Fibroblast of skin of right biceps (primary cell): ENCODE measurements around the gene UBE2J1.
"Not testable (repeated sequence)": the region's sequence is repeated elsewhere in the genome, so short reads cannot be mapped to it uniquely, and the experiment has no call there.

Source experiments
- DNase-seq: peaks from one replicate; pipeline ENCODE4 v3.0.0-alpha.2; 2013

The UBE2J1 gene, protein sequence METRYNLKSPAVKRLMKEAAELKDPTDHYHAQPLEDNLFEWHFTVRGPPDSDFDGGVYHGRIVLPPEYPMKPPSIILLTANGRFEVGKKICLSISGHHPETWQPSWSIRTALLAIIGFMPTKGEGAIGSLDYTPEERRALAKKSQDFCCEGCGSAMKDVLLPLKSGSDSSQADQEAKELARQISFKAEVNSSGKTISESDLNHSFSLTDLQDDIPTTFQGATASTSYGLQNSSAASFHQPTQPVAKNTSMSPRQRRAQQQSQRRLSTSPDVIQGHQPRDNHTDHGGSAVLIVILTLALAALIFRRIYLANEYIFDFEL

GRCh38 chr6:89352278-89353117, at the start of gene UBE2J1:
Gene UBE2J1, minus strand, starts transcription at chr6:89352722. Its CDS starts 153 bp downstream, at chr6:89352569.
- DNase-seq: peak; percentile 94

DNA sequence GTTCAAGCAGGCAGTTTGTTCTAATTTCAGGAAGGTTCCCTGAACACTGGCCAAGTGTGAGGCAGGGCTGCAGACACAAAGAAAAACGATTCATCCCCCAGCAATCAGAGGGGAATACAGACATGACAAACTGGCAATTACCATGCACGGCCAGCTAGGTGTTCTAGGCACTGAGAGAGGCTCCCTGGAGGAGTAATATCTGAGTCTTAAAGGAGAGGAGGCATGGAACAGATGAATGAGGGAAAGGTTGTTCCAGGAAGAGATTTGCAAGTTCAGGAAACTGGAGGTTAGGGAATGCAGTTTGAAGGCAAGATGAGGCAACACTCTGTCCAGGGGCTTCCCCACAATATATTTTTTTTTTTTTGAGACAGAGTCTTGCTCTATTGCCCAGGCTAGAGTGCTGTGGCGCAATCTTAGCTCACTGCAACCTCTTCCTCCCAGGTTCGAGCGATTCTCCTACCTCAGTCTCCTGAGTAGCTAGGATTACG, 48.4 kb upstream of the UBE2J1 start:
- DNase-seq: no peak

DNA sequence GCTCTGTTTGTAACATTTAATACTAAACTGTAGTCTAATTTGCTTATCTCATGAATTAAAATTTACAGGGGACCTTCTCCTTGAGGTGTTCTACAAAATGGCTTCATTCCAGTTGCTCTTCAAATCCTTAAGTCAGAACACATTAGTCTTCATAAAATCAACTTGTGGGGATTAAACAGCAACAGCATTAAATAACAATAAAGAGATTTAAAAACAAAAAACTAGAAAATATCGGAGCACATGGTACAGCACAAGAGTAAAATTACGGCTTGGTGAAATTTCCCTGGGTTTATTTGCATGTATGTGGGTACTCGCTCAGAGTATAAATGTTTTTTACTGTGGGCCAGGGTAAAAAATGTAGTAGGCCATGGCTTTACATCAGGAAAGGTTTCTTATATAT, 47.5 kb upstream of the UBE2J1 start:
- no peak for DNase-seq

DNA sequence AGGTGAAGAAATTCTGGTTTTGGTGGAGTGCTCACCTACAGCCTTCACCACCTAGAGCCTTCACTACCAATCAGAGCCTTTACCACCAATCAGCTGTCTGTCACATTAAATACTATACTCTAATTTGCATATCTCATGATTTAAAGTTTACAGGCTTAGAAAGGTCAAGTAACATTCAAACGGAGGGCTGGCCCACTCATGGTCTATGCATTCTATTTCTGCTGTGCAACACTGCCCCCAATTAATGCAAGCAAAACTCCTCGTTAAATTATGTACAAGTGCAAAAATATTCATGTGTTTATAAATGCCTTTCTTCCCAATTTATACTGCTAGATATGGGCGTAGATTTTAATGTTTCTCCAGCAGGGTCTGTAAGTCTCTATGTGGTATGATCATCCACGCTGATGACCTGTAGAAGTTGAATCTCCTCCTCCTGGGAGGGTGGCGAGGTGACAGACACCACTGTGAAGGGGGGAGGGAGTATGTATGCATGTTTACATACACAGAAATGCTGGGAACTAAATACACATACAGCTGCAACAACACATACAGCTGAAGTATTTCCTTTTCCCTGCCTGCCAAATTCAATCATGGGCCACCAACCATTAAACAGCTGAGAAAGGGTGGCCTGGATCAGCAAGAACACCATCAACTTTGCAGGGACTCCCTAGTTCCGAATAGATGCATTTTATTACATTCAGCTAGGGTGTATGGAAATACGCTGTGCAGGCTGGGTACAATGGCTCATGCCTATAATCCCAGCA, 46.4 kb upstream of the UBE2J1 start:
- DNase-seq: no peak

GRCh38 chr6:89397884-89398283, 45.4 kb upstream of the UBE2J1 start:
- not testable (repeated sequence) for DNase-seq

DNA sequence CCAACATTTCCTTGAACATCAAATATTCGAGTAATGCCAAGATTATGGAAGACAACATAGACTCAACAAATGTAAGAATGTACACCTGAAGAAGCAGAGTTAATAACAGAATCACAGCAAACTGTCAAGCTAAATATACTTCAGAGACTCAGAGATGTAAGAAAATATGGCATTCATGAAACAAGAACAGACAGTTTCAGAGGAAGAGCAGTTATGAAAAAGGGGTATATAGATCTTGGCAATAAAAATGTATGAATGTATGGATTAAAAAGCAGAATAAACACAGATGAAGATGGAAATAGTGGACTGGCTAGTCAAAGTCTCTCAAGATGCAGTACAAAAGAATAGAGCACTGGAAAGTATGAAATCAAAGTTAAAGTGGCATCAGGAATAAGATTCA, 41.1 kb upstream of the UBE2J1 start:
- no peak for DNase-seq

- DNase-seq: no peak
Measured at GRCh38 chr6:89392823-89393222, 40.3 kb upstream of the UBE2J1 start.

GRCh38 chr6:89388846-89389245, 36.3 kb upstream of the UBE2J1 start:
- DNase-seq: no peak

DNA sequence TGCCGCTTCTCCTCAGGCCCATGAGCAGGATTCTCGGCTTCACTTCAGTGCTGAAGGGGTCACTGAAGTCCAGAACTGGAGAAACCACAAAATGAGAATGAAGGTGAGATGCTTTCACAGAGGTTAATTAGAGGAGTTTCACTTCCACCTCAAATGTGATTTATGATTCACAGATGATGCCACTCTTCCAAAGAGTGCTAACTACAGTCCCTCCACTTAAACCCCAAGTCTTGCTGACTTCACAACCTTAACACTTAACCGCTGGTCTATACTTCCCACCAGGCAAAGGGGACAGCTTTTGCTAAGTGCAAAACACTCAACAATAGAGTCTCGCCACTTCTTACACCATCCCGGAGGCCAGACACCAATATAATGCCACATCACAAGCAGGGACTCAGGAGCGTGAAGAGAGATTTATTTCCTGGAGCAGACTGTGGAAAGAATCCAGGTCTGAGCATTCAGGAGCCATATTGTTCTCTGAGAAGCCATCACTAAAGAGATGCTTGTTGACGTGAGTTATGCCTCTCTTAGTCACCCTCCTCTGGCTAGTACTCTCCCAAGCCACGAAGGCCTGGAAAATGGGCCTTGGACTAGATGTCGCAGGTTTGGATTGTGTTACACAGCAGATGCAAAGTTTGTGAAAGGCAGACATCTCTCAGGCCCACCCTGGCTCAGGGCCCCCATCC, 35.1 kb upstream of the UBE2J1 start:
- peak; percentile 16 for DNase-seq

DNA sequence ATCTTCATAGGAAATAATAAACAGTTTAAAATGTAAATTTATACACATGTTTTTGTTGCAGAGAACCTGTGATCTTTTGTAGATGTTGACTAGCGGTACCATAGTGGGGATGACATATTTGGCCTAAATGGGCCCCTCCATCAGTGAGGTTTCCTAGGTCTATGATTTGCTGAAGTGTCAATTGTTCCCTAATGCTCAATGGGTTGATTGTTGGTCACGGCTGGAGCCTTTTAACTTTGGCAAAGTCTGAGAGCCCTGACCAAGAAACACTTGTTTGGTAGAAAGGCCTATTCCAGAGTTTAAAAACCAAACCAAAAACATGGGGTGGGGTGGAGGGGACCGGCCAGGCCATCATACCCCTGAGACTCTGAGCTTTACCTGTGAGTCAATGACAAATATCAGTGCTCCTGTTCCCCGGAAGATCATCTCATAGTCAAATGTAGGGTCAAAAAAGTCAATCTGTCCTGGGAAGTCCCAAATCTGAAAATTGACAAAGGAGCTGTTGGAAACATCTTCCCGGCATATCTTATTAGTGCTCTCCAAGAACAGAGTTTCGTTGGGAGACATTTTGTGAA, 34.5 kb upstream of the UBE2J1 start:
- no peak for DNase-seq

DNA sequence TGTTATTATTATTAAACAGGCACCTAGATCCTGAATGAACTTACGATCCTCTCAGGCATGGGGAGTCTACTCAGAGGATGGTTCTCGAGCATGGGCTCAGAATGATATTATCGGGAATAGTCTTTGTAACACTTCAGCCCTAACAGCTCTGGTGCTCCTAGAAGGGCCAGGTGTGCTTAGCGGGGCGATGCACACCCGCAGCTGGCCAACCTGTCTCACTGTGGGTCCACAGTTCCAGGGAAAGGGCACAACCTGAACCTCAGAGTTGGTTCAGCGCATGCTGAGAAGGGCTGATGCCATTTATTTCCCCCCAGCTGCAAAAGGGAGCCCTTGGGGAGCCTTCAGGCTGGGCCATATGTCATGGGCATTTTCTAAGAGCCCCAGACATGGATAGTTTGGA, 33.3 kb upstream of the UBE2J1 start:
- no peak for DNase-seq

GRCh38 chr6:89385156-89385667, 32.7 kb upstream of the UBE2J1 start:
- DNase-seq: peak; percentile 30

DNA sequence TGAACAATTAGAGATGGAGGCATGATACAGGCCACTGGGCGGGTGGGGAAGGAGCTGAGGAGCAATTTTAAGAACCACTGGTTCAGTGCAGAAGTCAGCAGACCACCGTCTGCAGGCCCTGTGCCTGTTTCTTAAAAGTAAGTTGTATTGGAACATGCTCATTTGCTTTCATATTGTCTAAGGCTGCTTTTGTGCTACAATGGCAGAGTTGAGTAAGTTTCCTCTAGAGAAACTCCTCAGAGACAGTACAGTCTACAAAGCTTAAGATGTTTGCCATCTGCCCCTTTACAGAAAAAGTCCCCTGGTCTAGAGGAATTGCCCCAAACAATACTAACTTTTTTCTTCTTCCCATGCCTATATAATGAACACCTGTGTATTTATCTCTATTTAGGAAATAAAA, 28.5 kb upstream of the UBE2J1 start:
- DNase-seq: no peak

DNA sequence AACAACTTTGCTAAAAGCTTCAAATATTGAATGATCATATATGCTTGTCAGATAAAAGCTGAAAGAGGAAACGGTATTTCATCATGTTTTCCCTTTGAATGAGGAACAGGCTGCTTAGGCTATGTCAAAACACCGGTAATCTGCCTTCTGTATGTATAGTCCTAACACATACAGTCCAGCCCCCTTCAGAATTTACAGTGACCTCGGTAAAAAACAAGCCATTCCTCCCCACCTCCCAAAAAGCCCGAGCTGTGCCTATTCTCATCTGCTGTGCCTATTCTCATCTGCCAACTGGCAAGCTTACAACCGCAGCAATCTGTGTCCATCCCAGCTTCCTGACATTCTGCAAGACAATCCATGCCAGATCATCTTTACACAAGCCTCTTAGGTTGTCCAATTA, 26.8 kb upstream of the UBE2J1 start:
- no peak for DNase-seq

- DNase-seq: no peak
Measured at GRCh38 chr6:89378628-89379027, 26.1 kb upstream of the UBE2J1 start.

DNA sequence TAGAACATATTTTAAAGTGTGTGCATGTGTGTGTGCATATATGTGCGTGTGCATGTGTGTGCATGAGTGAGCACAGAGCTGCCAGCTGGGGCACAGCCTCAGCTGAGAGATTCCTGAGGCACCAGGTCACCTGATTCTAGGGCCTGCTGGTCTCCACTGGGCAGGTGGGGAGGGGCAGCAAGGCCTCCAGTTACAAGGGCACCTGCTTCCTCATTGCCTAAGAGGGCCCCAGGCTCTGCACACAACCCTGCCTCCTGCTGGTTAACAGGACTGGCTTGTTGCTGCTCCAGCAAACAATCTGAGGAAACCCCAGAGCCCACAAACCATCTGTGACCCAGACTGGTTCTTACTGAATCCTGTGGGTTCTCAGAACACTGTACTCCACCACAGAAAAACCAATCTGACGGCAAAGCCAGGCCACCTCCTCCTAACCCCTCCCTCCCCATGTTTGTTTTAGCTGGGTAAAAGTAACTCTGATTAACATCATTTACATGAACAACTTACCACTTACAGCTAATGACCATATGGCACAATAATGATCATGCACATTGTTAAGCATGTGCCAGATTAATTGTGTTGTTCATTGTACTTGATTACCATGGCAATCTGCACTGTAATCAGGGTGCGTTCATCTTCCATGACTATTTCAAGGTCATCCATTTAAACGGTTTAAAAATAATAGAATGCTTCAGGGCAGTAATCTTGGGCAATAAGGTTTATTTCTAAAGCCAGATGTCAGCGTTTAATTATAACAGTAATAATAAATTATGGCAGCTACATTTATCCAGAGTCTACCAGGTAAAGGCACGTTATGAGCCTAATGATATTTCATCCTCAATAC, 23.1 kb upstream of the UBE2J1 start:
- no peak for DNase-seq

DNA sequence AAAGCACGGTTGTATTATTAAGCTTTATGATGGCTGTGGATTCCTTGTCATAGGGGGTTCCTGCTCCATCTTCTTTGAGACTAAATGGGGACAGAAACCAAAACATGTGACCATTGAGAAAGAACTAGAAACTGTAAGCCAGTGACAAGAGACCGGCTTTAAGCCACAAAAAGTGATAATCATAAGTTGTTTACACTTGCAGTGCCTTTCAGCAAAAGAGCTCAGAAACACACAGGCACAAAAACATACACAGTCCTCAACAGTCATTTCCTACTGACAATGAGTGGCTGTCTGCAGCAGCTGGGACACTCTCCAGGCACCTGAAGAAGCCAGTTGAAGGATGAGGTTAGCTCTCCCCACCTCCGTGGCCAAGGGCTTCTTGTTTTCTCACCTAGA, 20.0 kb upstream of the UBE2J1 start:
- no peak for DNase-seq

- DNase-seq: peak; percentile 43
Measured at GRCh38 chr6:89371849-89372505, 19.5 kb upstream of the UBE2J1 start.

DNA sequence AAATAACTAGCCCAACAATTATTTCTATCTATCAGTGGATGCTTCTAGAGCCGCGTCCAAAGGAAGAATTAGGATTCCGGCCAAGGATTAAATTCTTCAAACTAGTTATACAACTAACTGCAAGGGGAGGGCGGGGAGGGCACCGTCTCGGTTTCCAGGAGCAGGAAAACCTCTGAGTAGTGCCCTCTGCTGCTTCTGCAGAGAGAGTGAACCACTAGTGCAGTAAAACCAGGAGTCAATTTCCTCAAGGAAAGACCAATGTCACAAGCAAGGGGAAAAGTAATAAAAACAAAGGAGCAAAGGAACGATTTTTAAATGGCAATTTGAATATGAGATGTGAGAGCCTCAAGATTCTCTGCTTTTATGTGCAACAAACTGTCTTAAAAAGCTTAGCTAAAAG, 16.5 kb upstream of the UBE2J1 start:
- peak; percentile 27 for DNase-seq

- DNase-seq: peak; percentile 36
Measured at GRCh38 chr6:89368107-89368506, 15.6 kb upstream of the UBE2J1 start.

DNA sequence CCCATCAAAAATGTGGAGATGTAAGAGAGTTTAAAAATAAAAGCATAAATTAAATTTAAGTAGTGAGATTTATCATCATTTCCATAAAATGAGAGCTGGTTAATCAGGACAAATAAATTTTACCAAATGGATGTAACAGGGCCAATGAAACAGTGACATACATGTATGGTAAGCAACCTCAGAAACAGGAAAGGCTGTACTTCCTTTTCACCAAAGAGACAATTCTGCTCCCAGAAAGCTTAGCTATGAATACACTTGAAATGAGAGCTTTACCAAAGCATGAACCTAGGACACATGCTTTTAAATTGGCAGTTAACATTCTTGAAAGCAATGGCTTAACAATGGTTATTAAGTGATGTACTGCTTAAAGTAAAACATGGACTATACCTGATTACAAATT, 12.1 kb upstream of the UBE2J1 start:
- DNase-seq: no peak
